ENCODE results near the gene ULK4.
"Not testable (repeated sequence)": the region's sequence is repeated elsewhere in the genome, so short reads cannot be mapped to it uniquely, and the experiment has no call there.

ULK4 gene

DNA sequence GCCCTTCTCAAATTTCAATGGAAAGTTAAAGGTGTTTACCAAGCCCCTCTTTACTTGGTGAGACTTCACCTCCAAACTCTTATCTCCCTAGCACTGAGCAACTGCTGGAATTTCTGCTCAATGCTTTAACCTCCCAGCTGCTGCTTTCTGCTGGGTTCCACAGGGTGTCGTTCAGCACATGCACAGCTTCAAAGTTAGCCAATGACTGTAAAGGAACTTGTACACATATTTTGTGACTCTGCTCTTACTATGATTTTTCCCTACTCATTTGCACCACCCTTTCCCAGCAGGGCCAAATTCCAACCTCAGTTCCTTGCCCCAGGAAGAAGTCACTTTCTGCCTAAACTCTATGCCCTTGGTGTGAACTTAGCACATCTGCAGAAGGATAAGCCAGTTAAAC lies 89.7 kb downstream of the ULK4 start:
- DNase-seq (ENCODE audit: low spot score) = no peak

DNA sequence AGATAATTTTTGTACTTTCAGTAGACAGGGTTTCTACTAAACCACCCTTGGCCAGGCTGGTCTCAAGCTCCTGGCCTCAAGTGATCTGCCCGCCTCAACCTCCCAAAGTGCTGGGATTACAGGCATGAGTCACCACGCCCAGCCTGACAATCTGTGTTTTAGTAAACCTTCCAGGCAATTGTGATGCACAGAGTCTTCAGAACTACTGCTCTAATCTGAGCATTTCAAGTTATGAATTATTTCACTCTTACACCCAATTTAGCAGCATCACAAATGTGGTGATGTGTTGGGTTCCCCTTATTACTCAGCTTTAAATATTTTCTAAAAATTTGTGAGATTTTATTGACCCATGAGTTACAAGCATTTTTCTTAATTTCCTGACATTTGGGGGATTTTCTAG lies 94.4 kb downstream of the ULK4 start:
- DNase-seq (ENCODE audit: low spot score) = no peak

DNA sequence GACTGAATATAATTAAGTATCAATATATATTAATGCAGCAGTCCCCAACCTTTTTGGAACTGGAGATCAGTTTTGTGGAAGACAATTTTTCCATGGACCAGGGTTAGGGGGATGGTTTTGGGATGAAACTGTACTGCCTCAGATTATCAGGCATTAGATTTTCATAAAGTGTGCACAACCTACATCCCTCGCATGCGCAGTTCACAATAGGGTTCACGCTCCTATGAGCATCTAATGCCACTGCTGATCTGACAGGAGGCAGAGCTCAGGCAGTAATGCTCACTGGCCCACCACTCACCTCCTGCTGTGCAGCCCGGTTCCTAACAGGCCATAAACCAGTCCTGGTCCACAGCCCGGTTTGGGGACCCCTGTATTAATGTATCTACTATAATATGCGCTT lies 95.6 kb downstream of the ULK4 start:
- DNase-seq (ENCODE audit: low spot score) = no peak

DNA sequence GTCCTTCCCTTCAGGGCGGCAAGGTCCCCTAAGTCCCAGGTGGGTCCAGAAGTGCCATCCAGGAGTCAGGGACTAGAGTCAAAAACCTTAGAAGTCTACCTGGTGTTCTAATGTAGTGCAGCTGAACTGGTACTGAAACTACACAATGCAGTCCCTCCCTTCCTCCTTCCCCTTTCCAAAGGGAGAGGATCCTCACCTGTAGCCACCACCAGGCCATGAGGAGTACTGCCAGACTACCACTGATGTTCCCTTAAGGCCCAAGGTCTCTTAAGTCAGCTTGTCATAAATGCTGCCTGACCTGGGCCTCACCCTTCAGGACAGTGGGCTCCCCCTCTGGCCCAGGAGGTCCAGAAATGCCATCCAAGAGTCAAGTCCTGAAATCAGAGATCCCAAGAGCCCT lies 98.9 kb downstream of the ULK4 start:
- no peak for DNase-seq (ENCODE audit: low spot score)

DNA sequence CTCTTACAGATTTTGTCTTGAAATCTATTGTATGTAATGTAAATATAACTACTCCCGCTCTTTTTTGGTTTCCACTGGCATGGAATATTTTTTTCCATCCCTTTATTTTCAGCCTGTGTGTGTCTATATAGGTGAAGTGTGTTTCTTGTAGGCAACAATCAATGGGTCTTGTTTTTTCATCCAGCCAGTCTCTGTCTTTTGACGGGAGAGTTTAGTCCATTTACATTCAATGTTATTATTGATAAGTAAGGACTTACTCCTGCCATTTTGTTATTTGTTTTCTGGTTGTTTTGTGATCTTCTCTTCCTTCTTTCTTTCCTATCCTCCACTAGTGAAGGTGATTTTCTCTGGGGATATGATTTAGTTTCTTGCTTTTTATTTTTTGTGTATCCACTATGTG lies 101.4 kb downstream of the ULK4 start:
- DNase-seq (ENCODE audit: low spot score) = not testable (repeated sequence)

DNA sequence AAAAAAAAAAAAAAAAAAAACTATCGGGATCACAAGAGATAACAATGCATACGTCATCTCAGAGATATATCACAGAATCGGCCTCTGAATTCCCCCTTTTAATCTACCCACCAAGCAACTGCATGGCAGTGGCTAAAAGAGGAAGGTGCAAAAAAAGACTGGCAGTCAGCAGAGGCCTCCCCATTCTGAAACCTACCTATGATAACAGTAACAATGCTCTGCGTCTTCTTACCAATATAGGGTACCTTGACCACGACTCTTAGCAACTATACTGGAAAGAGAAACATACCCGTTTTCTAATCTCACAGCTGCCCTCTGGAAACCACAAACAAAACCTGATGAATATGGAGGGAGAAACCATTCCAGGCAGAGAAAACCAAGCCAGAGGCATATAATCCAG lies 106.9 kb downstream of the ULK4 start:
- no peak for DNase-seq (ENCODE audit: low spot score)

DNA sequence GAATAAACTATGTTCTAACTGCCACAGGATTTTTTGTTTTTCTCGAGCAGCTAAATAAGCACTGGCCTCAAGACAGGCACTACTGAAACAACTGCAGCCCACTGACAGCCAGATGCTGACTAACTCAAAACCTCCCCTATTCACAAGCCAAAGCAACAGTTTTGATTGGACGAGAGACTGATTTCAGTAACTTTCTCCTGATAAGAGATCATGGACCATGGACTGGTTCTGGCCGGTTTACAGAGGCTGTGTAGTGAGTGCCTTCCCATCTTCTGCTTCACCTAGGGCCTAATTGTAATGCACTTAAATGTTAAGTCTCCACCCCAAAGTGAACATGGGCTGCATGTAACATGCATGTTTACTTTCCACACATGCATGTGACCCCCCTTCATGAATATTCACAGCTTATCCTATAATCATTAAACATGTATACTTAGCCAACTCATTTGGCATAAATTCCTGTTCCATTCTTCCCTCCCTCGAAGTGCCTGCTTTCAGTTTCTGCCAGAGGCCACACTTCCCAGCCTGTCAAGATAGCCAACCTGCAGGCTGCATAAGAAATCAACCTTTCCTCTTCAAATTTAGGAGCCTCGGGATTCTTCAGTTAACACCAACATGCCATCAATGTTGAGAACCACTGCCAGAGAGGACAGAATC lies 108.2 kb downstream of the ULK4 start:
- DNase-seq (ENCODE audit: low spot score) = no peak

DNA sequence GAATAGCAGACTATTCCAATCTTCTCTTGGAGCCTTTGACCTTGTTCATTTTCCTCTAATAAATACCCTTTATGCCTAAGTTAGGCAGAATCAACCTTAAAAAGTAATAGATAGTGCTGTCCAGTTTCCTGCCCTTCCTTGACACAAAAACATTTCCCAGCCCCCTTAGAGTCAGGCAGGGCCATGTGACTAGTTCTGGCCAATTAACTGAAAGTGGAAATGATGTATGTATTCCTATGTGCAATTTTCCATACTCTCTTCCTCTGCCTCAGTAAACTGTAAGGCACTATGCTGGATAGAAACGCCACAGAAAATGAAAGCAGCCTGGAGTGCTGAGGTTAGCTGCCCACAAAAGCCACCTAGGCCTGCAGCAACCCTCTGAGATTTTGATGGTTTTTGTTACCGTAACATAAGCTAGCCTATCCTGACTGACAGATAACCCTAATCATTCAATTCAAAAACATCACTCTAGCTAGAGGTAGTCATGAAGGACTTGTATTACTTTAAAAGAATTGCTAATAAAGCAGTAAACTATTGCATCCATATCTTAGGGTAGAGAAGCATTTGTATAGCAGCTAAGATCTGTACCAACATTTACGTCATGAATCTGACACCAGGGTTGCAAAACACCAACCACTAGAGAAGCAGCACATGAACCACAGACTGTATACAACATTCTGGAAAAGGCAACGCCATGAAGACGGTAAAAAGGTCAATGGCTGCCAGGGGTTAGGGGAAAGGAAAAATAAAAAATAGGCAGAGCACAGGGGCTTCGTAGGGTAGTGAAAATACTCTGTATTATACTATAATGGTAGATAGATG lies 112.9 kb downstream of the ULK4 start:
- DNase-seq (ENCODE audit: low spot score) = no peak

DNA sequence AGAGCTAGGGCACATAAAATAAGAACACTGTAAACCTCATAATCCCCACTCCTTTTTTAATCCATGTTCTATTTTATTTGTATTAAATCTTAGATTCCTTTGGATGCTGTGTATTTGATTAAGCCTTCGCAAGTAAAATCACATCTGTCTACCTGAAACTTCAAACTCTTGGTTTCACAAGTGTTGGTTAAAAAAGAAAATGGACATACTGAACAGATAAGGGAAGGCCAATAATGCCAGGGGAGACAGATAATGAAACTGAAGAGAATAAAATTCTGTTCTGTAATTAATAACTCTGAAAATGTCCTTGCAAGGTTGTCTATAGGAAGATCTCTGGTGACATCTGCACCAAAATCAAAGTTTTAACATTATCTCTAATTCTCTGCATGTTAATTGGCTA lies 114.2 kb downstream of the ULK4 start:
- no peak for DNase-seq (ENCODE audit: low spot score)

DNA sequence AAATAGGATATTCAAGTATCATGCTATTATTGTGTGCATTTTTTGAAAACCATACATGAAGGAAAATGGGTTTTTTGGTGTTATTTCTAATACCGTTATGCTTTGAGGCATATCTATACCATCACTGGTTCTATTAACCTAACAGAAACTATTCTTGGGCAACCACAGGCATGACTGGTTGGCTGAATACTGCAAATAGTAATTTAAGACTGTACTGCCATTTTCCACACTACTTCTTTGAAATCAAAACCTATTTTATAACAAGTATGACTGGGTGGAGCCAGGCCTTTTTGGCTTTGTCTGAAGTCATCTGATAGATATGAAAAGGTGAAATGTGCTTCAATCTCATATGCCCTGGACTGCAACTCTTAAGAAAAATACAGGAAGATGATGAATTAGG lies 115.1 kb downstream of the ULK4 start:
- no peak for DNase-seq (ENCODE audit: low spot score)

DNA sequence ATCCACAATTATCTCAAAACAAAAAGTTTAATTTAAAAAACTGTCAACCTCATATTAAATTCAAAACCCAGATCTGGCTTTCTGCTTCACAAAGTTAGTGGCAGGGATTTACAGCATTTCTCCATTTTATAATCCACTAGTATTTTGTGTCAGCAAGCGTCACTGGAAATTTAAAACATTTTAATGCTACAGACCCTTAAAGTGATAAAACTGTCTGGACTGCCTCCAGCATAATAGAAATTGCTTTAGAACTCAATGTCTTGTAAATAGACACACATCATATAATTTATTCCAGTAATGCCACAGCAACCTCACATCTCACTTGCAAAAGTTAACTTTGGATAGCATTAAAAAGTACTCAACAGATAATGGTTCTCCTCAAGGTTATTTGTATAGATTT lies 116.1 kb downstream of the ULK4 start:
- DNase-seq (ENCODE audit: low spot score) = no peak

DNA sequence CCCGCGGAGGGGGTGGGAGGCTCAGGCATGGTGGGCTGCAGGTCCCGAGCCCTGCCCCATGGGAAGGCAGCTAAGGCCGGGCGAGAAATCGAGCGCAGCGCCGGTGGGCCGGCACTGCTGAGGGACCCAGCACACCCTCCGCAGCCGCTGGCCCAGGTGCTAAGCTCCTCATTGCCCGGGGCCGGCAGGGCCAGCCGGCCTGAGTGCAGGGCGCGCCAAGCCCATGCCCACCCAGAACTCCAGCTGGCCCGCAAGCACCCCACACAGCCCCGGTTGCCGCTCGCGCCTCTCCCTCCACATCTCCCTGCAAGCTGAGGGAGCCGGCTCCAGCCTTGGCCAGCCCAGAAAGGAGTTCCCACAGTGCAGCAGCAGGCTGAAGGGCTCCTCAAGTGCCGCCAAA lies 117.6 kb downstream of the ULK4 start:
- DNase-seq (ENCODE audit: low spot score) = not testable (repeated sequence)

DNA sequence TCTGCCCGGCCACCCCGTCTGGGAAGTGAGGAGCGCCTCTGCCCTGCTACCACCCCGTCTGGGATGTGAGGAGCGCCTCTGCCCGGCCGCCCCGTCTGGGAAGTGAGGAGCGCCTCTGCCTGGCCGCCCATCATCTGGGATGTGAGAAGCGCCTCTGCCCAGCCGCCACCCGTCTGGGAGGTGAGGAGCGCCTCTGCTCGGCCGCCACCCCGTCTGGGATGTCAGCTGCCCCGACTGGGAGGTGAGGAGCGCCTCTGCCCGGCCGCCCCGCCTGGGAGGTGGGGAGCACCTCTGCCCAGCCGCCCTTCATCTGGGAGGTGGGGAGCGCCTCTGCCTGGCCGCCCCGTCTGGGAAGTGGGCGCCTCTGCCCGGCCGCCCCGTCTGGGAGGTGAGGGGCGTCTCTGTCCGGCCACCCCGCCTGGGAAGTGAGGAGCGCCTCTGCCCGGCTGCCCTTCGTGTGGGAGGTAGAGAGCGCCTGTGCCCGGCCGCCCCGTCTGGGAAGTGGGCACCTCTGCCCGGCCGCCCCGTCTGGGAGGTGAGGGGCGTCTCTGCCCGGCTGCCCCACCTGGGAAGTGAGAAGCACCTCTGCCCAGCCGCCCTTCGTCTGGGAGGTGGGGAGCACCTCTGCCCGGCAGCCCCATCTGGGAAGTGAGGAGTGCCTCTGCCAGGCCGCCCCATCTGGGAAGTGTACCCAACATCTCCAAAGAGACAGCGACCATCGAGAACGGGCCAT lies 120.8 kb downstream of the ULK4 start:
- not testable (repeated sequence) for DNase-seq (ENCODE audit: low spot score)

DNA sequence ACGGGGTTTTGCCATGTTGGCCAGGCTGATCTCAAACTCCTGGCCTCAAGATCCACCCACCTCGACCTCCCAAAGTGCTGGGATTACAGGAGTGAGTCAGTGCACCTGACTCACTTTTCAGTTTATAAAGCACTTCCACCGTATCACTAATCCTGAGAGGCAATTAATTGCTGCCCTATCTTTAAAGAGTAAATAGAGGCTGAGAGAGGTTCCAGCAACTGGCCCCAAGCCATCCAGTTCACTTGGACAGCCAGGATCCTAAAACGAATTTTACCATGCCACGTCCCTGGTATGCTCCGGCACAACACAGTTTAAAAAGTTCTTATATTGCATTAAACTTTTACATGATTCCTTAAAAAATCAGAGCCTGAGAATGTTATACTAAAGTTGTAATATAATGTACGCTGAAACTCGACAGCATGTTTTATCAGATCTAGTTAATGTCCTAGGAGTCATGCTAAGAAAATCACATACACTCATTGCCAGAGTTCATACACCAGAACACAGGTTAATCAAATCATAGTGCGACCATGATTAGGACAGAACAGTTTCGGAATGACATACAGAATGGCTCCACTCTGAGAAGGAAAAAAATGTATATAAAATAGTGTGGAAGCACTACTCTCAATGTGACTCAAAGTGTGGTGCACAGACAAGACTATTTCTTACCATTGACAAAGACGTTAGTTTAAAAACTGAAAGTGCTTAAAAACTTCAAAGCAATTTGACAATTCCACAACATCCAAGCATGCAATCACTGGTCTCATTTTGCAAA lies 125.4 kb downstream of the ULK4 start:
- no peak for DNase-seq (ENCODE audit: low spot score)

DNA sequence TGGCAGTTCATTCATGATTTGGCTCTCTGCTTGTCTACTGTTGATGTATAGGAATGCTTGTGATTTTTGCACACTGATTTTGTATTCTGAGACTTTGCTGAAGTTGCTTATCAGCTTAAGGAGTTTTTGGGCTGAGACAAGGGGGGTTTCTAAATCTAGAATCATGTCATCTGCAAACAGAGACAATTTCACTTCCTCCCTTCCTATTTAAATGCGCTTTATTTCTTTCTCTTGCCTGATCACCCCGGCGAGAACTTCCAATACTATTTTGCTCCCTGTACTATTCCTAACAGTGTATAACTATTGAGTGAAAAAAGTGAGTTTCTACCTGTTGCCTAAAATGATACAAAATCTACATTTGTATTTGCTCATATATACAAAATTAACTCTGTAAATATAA lies 128.3 kb downstream of the ULK4 start:
- no peak for DNase-seq (ENCODE audit: low spot score)

DNA sequence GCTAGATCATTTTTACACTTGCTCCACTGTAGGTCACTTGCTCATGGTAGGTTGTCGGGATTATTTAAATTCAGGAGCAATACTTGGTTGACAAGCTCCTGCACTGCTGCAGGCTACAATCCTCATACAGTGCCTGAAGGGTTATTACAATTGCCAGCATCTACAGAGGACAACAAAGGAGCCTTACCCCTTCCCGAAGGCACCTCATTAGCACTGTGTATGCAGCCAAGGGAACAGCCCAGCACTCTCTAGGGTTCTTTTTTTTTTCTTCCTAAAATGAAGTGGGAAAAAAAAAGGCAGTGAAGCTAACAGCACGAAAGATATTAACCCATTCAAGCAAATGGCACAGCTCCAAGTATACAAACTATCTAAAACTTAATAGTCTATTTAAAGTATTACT lies 142.7 kb downstream of the ULK4 start:
- no peak for DNase-seq (ENCODE audit: low spot score)

DNA sequence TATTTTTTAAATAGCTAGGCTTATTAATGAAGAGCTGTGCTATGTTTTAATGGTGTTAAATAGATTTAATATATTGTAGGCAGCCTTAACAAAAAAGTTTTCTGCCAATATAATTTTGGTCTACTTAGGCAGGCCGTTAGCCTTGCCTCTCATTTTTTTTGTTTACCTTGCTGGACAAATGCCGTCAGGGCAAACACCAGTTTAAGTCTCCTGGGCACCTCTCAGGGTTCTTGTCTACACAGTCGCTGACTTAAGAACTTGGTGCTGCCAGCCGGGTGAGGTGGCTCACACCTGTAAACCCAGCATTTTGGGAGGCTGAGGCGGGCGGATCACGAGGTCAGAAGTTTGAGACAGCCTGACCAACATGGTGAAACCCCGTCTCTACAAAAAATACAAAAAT lies 153.3 kb downstream of the ULK4 start:
- no peak for DNase-seq (ENCODE audit: low spot score)

DNA sequence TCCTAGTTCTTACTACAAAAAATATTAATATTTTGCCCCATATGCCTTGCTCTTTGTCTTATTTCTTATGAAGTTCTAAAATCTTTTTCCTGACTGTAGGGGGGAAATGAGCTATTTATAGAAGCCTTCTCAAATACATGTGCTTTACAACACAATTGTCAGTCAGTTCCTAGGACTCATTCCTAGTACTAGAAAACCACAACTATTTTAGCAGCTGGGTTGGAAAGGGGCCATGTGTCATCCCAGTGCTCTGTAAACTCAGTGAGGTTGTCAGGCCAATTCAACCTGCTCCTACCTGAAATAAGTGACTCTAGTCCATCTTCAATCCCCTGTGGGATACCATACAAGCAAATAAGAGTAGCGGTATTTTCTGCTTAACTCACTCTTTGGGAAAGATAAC lies 153.8 kb downstream of the ULK4 start:
- no peak for DNase-seq (ENCODE audit: low spot score)

DNA sequence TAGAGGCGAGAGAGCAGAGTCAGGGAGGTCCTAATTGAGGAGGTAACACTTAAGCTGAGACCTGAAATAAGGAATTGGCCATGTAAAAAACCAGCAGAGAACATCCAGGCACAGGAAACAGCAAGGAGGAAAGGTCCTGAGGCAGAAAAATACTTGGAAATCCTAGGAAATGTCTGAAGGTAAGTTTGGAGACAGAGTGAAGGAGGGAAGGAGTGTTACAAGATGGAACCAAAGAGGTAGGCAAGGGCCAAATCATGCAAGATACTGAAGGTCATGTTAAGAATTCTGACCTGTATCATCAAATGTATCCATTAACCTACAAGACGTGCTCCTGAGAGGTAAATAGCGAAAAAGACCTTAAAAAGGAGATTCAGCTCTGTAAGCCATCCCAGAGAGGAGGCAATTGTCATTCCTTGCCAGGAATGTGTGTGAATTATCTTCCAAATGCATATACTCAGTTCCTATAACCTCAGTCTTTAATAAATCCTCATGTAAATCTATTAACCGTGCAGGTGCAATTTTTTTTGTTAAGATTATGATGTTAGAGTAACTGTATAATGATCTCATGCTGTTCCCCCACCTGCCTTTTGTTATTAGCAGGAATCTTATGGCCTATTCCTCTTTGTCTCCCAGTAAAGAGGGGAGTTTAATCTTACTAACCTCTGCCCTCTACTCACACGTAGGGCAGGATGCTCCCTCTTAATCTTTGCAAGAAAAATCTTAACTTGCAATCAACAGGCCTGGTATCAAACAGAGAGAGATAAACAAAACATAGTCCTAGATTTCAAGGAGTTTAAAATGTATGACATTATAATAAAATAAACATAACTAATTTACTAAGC lies 166.9 kb downstream of the ULK4 start:
- no peak for DNase-seq (ENCODE audit: low spot score)

DNA sequence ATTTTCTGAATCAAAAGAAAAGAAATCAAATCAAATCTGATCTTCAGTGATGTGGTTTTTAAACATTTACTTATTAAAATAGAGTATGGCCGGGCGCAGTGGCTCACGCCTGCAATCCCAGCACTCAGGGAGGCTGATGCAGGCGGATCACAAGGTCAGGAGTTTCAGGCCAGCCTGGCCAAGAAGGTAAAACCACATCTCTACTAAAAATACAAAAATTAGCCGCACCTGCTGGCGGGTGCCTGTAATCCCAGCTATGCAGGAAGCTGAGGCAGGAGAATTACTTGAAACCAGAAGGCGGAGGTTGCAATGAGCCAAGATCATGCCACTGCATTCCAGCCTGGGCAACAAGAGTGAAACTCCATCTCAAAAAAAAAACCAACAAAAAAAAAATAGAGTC lies 169.1 kb downstream of the ULK4 start:
- DNase-seq (ENCODE audit: low spot score) = no peak

DNA sequence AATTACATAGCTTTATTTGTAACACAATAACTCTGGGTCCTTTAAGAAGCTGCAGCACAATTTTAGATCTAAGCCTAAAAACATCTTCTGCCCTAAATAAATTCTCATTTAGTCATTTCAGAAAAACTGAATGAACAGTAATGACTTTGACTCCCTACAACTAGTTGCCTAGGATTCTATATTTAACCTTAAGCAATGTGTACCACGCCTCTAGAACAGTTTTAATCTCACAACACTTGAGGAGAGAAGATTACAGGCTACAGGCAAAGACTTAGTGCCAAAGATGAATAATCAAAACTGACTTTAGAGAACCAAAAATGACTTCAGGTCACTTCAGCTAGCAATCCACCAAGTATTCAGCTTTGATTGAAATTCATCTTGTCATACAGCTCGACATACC lies 192.8 kb downstream of the ULK4 start:
- no peak for DNase-seq (ENCODE audit: low spot score)

DNA sequence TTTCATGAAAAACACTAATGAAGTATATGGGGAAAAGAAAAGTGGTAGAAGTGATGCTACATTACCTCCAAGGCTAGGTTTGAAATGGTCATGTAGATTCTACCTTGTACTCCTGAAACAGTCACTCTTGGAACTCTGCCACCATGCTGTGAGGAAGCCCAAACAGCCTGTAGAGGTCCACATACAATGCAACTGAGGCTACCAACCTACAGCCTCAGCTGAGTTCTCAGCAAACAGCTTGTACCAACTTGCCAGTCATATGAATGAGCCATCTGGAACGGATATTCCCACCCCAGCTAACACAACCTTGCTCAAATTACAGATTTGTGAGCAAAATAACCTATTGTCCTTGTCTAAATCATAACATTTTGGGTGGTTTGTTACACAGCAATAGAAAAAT lies 193.5 kb downstream of the ULK4 start:
- no peak for DNase-seq (ENCODE audit: low spot score)

All from kidney capillary endothelial cell (primary cell).